Left colon (tissue), 2 donors: ENCODE results near the gene SFTA2. TPM values are rescaled to one million over a fixed set of nuclear protein-coding genes. Genes with fewer than 3 reads are reported as not detected.
"Not testable (repeated sequence)": the region's sequence is repeated elsewhere in the genome, so short reads cannot be mapped to it uniquely, and the experiment has no call there.

ENCODE experiments used
- ATAC-seq: fragments of 200-7000 bp; cut with Tn5 transposase; one replicate; pipeline ENCODE4 v1.9.1; 2020; ENCODE audit warnings: mild to moderate bottlenecking, moderate library complexity
- DNase-seq, 2 donors: peaks; one replicate each; pipeline ENCODE4 v3.0.0-alpha.2; 2020
- intact Hi-C, 2 donors: fragments of 100-400 bp; cut with DNase I in 1 of 2; cut with micrococcal nuclease in 1 of 2; formaldehyde crosslinking; loops; one replicate each; pipeline versions ENCODE4 v1.11.2 to v1.14.0; 2022; cut with DNase I, micrococcal nuclease
- long read RNA-seq: library from polyadenylated mRNA; unstranded; transcript quantifications from one replicate; pipeline ENCODE4 v2.0.0, GENCODE V29; 2021
- total RNA-seq, 2 donors: library from RNA; stranded (reverse); fragmentation: NEBNext Ultra II Directional; extraction: Animal tissue kit (Norgen Biotek cat#: 25700); gene quantifications; one replicate each; pipeline ENCODE4 v1.2.1, GENCODE V29; 2021
- donor health status: DM: no; HTN: no; CAD: no.
- donor health status: DM: yes; HTN: yes; CAD: no.

Gene SFTA2
- total RNA-seq: not detected
- long read RNA-seq: 0 reads

- intact Hi-C loops: no loop called here
- ATAC-seq (no peak), DNase-seq (no peak)
Measured at GRCh38 chr6:30931969-30932645, at the start of gene SFTA2. Gene SFTA2 (minus strand): TSS chr6:30932170. CDS start chr6:30932096, 74 bp downstream.

- ATAC-seq: no peak
- DNase-seq: no peak
- intact Hi-C loops: no loop called here
Measured at GRCh38 chr6:30979690-30980089, 47.7 kb upstream of the SFTA2 start.

GRCh38 chr6:30979141-30979540, 47.2 kb upstream of the SFTA2 start:
- ATAC-seq (no peak), DNase-seq (no peak)
- intact Hi-C loops: no loop called here

DNA sequence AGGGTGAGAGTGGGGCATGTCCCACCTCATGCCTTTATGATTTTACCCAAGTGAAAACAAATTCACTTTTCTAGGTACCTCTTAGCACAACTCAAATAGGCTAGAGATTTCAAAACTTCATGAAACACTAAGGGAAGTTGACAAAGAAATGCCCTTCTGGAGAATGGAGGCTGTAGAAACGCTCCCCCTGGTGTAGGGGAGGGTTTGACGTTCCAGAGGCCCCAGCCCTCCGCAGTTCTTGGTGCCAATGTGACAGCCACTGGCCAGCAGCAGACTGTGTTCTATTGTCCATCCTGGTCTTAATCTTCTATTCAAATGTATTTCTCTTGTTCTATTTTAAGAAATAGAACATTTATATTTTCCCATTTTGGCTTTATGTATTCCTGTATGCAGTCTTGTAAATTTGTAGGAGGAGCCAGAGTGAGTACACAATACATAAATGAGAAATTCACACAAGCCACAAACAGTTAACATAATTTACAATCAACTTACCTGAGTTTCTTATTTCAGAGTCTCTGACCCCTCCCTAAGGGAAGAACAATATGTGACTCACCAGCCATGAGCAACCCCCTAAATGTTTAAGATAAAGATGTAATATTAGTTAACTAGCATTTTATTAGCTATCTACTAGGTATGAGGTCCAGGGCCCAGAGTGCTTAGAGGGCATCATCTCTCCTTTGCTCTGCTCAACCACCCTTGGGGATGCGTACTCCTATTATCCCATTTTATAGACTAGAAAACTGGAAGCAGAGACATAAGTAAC, 42.7 kb upstream of the SFTA2 start:
- intact Hi-C loops: no loop called here
- DNase-seq: no peak
- no peak for ATAC-seq

DNA sequence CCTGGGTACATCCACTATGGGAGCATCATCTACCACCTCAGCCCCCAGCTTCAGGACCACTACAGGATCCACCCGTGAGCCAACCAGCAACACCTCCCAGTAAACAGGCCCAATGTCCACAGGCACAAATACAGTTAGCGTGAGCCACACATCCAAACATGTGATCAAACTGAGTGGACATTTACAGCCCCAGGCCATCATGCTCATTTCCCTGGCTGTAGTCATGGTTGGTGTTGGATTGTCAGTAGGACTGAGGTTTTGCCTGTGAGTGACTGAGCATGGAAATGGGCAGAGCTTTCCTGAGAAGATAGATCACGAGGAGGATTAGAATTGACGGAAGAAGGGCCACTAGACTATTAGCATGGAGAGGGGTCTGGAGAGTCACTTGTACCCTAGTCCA, 40.8 kb upstream of the SFTA2 start:
- DNase-seq (no peak), ATAC-seq (no peak)
- intact Hi-C loops: no loop called here

- no peak for ATAC-seq
- DNase-seq: no peak
- intact Hi-C loops: no loop called here
Measured at GRCh38 chr6:30970946-30971345, 39.0 kb upstream of the SFTA2 start.

GRCh38 chr6:30969171-30969570, 37.2 kb upstream of the SFTA2 start:
- intact Hi-C loops, DNase-seq, ATAC-seq: not testable (repeated sequence)

- intact Hi-C loops: no loop called here
- ATAC-seq (no peak), DNase-seq (no peak)
Measured at GRCh38 chr6:30966154-30966553, 34.2 kb upstream of the SFTA2 start.

DNA sequence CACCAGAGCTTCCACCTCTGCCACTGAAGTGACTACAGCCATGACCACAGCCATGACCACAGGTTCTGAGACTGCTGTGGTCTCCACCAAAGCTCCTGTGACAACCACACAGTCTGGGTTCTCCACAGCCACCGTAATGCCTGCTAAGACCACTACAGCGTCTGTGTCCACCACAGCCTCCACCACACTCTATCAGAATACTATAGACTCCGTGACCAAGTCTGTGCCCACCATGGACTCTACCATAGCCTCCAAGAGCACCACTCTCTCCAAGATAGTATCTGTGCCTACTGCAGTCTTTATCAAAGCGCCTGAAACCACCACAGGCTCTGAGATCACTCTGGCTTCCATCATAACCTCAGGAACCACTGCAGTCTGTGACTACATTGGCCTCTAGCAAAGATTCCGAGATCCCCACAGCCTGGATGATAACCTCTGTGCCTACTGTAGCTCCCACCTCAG, 33.2 kb upstream of the SFTA2 start:
- ATAC-seq (no peak), DNase-seq (no peak)
- intact Hi-C loops: no loop called here

DNA sequence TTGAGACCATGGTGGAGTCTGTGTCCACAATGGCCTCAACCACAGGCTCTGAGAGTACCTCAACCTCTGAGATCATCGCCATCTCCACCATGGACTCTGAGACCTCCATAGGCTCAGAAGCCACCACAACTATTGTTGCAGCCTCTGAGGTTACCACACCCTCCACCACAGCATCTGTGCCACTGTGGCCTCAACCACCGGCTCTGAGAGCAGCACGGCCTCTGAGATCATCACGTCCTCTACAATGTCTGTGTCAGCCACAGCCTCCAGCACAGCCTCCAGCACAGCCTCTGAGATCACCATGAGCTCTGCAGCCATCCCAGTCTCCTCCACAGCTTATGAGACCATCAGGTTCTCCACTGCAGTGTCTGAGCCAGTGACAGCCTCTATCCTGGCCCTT, 32.1 kb upstream of the SFTA2 start:
- intact Hi-C loops: no loop called here
- no peak for ATAC-seq
- no peak for DNase-seq

- DNase-seq (no peak), ATAC-seq (no peak)
- intact Hi-C loops: no loop called here
Measured at GRCh38 chr6:30963641-30964040, 31.7 kb upstream of the SFTA2 start.

GRCh38 chr6:30962716-30963115, 30.7 kb upstream of the SFTA2 start:
- ATAC-seq (no peak), DNase-seq (no peak)
- intact Hi-C loops: no loop called here

- DNase-seq (no peak), ATAC-seq (no peak)
- intact Hi-C loops: no loop called here
Measured at GRCh38 chr6:30960907-30961673, 29.1 kb upstream of the SFTA2 start.

- ATAC-seq (no peak), DNase-seq (no peak)
- intact Hi-C loops: no loop called here
Measured at GRCh38 chr6:30957716-30958115, 25.7 kb upstream of the SFTA2 start.

DNA sequence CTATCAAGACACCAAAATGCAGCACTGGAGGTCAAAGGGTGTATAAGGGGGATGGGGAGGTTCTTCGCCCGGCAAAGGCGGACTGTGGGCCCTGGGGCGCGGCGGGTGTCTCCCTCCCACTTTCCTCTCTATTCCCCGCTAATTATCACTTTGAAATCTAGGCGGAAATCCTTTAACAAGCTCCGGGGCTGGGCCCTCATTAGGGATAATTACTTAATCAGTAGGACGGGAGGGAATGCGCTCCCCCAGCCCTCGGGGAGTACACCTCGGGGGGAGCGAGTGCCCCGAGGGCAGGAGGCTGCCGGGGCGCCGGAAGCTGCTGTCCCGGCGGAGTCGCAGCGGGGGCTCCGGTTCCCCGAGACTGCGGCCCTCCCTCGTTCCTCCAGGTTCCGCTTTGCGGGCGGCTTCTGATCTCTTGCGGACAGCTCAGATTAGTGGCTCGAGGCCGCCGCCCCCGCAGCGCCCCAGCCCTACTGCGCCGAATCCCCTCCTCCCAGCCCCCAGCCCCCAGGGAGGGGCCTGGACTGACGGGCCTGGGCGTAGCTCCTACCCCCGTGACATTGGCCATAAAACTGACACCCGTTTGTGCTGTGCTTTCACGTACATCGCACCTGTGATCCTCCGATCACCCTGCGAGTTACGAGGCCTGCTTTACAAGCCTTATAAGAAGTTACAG, 23.5 kb upstream of the SFTA2 start:
- ATAC-seq (peak; percentile 82), DNase-seq (peak; percentile 66 to 74)
- intact Hi-C loops: no loop called here

- DNase-seq: no peak
- ATAC-seq: no peak
- intact Hi-C loops: no loop called here
Measured at GRCh38 chr6:30954631-30955366, 22.8 kb upstream of the SFTA2 start.

GRCh38 chr6:30951907-30952469, 20.0 kb upstream of the SFTA2 start:
- DNase-seq (no peak), ATAC-seq (no peak)
- intact Hi-C loops: no loop called here

DNA sequence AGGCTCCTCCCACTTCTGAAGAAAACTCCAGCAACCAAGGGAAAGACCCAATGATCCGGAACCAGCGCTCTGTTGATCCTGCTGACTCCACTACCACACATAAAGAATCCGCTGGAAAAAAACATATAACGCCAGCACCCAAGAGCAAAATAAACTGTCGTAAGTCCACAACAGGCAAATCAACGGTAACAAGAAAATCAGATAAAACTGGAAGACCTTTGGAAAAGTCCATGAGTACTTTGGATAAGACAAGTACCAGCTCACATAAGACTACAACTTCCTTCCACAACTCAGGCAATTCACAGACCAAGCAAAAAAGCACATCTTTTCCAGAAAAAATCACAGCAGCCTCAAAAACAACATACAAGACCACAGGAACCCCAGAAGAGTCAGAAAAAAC, 16.8 kb upstream of the SFTA2 start:
- DNase-seq: no peak
- intact Hi-C loops: loop anchor here in 1 of 2 donors (10.0 kb wide), 1 partner anchor 116 kb away; no protein-coding TSS in a partner anchor
- no peak for ATAC-seq
